ENCODE results near the gene ANKRD11.
"Not testable (repeated sequence)": the region's sequence is repeated elsewhere in the genome, so short reads cannot be mapped to it uniquely, and the experiment has no call there.

The ANKRD11 gene

DNA sequence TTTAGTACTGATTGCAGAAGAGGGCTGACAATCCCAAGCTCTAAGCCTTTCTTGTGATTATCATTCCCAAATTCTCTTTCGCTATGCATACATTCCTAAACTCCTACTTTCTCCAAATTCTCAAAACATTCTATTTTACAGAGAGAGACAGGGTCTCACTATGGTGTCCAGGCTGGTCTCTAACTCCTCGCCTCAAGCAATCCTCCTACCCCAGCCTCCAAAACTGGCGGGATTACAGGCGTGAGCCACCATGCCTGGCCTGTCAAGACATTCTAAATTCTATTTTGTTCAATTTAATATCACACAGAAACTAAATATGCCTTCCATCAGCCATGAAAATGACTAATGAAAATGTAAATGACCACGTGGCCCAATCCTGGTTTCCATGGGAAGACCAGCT is 39.8 kb downstream of the ANKRD11 start:
- no peak for DNase-seq (ENCODE audit: low read depth)

DNA sequence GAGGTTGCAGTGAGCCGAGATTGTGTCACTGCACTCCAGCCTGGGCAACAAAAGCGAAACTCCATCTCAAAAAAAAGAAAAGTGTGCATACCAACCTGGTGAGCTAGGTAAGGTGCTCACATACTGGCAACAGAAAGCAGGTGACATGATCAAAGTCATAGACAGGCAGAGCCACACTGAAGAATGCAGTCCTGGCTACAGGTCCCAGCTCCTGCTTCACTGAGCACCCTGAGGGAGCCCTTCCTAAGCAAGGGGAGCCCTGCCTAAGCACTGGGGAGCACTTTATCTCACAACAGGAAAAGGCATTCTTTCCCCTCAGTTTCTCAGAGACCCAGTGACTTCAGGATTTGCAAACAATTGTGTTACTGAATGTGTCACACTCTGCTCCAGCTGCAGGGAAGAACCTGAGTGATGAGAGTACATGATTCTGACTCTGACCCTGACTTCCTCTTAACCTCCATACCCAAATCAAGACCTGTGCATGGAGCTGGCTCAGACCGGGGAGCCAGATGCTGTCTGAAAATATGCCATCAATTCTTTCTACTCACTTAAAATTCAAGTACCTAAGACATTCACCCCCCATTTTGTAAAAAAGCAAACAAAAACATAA is 40.5 kb downstream of the ANKRD11 start:
- DNase-seq (ENCODE audit: low read depth), result no peak

DNA sequence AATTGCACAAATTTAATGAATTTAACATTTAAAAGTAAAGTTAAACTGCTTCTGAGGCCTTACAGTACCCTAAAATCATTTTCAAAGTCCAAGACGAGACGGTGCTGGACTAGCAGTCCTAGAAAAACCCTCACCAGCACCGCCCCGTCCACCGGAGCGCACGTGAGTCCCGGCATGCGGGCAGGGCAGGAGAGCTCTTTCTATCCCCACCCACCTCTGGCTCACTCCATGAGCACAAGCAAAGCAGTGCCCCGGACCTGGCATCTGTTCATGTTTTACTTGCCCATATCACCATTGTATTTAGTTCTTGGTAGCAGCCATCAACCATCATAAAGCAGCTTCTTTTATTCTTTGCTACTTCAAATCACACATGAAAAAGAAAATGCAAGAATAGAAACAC is 41.7 kb downstream of the ANKRD11 start:
- no peak for DNase-seq (ENCODE audit: low read depth)

DNA sequence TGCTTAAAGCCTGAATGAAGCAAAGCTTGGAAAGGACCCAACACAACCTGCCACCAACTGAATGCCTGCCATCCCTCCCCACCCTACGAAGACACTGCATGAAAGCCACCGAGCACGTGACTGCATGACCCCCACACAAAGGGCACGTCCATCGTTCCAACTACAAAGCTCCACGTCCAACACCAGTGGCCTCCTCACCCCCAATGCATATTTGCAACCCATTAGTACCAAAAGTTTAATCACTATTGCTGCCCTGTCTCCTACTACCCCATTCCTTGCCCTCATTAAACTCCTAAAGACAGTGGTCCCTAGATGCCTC is 43.4 kb downstream of the ANKRD11 start:
- no peak for DNase-seq (ENCODE audit: low read depth)

DNA sequence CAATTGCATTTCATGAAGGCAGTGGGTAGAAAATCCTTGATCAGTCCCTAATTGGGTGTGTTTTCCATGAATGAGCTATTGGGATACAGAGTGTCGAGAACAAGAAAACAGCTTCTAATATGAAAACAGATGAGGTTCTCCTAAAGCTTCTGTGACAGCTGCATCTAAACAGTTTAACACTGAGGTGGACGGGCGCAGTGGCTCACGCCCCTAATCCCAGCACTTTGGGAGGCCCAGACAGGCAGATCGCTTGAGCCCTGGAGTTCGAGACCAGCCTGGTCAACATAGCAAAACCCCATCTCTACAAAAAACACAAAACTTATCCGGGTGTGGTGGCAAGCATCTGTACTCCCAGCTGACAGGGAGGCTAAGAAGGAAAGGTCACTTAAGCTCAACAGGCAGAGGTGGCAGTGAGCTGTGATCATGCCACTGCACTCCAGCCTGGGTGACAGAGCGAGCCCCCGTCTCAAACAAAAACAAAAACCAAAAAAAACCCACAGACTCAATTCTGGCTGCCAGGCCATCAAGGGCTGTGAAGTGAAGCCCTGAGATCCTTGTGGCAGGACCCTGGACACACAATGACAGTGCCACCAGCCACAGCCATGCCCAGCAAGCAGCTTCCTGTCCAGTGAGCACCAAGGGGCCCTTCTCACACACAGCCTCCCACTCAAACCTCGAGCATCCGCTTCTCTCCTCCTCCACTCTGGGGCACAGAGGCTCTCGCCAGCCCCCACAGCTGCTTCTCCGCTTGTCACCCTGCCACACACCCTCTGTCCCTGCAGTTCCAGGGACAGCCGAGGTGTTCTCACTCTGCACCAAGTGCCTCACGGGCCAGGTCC is 44.0 kb downstream of the ANKRD11 start:
- no peak for DNase-seq (ENCODE audit: low read depth)

DNA sequence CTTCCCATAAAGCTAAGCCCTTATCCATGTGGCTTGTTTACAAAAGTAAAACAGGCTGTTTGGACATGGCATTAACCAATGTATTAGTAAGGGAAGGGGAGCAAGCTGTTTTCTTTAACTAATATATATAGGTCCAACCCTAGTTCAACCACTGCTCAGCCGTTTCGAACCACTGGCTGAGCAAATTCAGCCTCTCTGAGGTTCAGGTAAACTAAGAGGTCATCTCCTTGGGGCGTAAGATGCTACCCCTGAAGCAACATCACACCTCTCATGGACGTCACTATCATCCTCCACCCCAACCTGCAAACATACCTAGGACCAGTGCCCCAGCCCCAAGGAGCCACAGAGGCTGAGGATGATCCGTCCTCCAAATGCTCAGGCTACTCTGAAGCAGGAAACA is 45.2 kb downstream of the ANKRD11 start:
- DNase-seq (ENCODE audit: low read depth), result no peak

DNA sequence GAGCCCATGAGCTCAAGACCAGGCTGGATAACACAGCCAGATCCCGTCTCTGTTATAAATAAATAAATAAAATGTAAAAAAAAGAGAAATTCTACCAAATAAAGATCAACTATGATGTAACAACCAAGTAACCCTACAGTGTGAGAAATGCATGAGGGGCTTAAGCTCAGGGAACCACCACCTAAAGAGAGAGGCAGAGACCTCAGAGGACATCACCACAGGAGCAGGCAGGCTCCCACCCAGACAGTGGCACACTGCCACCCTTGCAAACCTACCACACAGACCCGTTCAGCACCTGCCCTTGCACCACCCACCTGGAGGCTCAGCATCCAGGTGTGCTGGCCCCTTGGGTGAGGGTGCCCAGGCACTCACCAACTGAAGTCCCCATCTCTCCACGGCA is 45.6 kb downstream of the ANKRD11 start:
- DNase-seq (ENCODE audit: low read depth), result no peak

DNA sequence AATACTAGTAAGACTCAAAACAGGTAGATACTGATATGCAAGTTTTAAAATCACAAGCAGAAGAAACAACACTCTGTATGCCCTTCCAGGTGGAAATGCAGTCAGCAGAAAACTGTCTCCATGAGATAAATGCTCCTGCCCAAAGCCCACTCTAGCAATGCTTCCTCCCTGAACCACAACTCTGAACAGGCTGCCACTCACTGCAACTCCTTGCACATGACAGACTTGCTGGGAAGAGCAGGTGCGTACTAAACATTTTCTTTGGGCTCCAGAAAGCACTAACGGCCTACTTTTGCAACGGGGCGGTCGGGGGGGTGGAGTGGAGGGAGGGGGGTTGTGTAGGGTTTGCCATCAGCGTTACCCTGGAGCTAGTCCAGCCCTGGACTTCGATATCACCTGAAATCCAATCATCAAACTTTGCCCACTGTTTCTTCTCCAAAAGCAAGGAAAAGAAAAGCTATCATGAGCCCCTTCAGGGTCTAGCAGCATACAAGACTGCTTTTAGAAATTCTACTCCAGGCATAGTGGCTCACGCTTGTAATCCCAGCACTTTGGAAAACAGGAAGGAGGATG is 46.1 kb downstream of the ANKRD11 start:
- no peak for DNase-seq (ENCODE audit: low read depth)

DNA sequence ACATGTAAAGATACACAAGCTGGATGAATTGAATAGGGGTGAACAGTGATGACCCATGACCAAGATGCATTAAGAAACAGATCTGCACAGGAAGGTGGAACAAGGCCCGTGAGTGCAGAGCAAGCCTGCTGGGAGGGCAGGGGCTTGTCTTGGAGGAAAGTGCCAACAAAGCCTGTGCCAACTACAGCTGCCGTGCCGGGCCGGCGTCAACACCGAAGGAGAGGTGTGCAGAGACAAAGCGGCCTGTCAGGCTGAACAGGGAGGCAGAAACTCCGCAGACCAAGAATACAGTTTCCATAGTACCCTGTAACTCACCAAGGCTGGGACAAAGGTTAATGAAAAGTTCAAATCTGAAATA is 46.7 kb downstream of the ANKRD11 start:
- no peak for DNase-seq (ENCODE audit: low read depth)

DNA sequence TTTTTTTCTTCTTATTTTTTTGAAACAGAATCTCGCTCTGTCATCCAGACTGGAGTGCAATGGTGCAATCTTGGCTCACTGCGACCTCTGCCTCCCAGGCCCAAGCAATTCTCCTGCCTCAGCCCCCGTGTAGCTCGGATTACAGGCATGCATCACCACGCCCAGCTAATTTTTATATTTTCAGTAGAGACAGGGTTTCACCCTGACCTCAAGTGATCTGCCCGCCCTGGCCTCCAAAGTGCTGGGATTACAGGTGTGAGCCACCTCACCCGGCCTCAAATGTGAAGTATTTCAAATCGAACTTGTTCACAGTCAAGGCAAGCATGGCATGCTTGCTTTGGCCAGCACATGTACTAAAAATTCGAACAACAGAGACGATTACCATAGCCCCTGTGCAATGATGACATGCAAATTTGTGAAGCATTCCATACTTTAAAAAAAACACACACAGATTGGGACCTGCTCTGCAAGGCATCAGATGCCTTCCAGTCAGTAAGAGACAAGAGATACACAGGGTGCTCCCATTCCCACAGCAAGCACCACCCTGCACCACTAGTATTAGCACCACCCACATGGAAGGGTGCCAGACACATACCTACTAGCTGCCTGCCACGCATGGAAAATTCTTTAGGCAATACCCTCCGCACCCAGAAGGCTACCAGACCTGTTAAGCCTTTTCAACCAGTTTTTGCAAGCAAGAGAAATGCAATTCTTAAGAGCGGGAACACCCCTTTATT is 47.2 kb downstream of the ANKRD11 start:
- no peak for DNase-seq (ENCODE audit: low read depth)

DNA sequence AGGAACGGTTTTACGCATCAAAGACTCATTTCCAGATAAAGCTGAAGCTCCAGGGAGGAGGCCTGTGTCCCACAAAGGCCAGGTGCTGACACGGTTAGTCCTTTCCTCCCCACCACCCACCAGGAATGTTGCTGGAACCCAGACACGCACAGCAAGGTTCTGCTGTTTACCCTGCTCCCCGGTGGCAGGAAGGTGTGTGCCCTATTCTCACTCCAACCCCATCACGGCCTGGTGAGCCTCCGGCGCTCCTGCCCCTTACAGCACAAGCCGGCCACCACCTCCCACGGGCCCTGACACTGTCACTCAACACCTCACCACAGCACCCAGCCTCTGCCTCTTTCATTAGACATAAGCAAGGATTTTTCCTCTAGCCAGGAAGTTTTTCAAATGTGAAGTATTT is 47.8 kb downstream of the ANKRD11 start:
- DNase-seq (ENCODE audit: low read depth), result no peak

DNA sequence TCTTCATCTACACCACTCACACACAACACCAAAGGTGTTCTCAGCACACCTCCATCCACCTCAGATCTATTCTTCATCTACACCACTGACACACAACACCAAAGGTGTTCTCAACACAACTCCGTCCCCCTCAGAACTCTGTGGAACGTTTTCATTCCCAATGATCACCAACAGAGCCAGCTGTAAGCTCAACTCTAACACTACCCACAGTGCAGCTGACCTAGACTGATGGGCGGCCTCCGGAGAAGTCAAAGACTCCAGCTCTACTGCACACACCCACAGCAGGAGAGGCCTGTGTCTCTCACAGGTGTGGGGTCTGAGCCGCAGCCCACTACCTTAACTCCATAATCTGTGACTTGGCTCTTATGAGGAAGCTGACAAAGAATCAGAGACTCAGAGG is 50.7 kb downstream of the ANKRD11 start:
- DNase-seq (ENCODE audit: low read depth), result no peak

DNA sequence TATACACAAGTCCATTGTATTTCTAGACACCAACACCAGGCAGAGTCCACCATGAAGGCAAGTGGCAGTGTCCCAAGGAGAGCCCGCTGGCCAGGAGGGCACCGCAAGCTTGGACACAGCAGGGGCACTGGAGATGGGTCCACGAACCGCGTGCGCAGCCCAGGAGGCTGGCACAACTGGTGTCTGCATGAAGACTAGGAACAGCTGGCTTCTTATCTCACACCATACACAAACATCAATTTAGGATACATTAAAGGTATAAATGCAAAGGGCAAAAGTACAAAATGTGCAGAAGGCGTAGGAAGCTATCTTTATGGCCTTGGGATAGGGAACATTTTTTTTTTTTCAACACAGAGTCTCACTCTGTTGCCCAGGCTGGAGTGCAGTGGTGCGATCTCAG is 52.4 kb downstream of the ANKRD11 start:
- DNase-seq (ENCODE audit: low read depth), result no peak

DNA sequence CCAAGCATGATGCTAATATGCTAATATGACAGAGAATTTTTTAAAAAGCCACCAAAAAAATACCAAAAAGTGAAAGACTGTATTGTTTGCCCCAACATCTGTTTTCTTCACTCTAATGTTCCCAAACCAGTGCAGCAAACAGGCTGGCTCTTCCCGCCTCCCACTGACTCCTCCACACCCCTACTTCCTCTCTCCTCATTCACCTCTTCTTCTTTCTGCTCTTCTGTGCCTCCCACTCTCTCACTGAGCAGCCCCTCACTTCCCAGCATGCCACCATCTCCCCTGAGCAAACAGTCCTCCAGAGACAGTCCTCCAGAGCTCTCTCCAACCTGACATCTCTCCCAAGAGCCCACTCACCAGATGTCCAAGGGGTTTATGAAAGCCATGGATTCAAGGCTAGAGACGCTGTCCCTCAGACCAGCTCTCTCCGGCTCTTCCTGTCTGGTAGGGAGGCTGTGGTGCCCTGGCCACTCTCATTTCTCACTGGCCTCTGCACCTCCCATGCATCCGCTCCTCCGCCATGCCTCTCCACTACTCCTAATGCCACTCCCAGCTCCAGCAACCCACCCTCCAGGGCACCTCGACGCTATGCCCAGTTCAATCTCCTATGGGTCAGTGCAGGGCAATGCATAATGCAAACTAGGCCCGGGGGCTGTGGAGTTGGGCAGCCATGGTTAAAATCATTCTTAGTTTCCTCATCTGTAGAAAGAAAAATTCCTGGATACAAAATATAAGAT is 52.9 kb downstream of the ANKRD11 start:
- no peak for DNase-seq (ENCODE audit: low read depth)

DNA sequence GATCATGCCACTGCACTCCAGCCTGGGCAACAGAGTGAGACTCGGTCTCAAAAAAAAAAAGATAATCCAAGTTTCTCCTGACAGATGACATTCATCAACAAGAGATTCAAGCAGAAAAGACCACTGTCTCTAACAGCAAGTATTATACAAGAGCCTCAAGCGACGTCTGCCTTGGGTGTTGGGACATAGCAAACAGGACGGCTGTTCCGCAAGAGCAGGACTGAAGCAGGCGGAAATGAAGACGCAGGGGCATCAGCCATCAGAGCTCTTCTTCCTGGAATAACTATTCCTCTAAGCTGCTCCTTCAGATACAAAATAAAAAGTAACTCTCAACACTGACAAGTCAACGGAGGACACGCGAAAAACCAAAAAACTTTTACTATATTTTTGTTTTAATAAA is 54.0 kb downstream of the ANKRD11 start:
- no peak for DNase-seq (ENCODE audit: low read depth)

DNA sequence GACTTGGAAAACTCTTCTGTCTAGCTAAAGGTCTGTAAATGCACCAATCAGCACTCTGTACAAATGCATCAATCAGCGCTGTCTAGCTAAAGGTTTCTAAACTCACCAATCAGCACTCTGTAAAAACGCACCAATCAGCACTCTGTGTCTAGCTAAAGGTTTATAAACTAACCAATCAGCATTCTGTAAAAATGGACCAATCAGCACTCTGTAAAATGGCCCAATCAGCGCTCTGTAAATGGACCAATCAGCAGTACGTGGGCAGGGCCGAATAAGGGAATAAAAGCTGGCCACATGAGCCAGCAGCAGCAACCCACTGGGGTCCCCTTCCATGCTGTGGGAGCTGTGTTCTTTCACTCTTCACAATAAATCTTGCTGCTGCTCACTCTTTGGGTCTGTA is 55.3 kb downstream of the ANKRD11 start:
- DNase-seq (ENCODE audit: low read depth), result not testable (repeated sequence)

DNA sequence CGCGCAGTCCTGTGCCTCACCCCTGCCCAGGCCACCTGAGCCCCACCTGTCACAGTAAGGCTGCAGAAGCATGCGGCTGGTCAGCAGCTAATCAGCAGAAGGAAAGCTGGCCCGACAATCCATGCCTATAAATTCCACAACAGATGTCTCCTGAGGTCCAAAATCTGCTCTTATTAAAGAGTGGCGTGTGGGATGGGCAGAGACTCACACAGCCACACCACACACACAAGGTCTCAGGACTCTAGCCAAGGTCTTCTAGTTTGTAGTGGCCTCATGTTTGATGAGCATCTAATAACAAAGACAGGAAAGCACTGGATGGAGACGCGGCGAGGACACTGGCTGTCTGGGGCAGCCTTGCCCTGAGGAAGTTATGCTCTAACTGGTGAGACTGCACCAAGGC is 55.9 kb downstream of the ANKRD11 start:
- no peak for DNase-seq (ENCODE audit: low read depth)

DNA sequence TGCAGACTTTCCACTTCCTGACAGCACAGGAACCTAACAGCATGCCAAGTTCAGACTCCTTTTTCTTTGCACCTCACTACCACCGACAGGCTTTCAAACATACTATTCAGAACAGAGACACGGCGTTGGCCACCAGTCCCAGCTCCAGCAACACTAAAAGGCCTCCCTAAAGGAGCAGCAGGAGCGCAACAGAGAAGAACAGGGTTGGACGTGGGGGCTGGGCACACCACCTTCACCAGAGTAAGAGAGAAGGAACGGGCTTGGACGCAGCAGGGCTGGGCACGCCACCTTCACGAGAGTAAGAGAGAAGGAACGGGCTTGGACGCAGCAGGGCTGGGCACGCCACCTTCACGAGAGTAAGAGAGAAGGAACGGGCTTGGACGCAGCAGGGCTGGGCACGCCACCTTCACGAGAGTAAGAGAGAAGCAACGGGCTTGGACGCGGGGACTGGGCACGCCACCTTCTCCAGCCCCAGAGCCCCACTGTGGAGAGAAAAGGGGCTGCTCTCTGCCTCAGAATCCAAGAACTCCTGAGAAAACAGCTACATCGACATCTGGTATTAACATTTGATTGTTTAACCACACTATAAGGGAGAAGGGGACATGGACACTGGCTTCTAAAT is 56.9 kb downstream of the ANKRD11 start:
- DNase-seq (ENCODE audit: low read depth), result not testable (repeated sequence)

DNA sequence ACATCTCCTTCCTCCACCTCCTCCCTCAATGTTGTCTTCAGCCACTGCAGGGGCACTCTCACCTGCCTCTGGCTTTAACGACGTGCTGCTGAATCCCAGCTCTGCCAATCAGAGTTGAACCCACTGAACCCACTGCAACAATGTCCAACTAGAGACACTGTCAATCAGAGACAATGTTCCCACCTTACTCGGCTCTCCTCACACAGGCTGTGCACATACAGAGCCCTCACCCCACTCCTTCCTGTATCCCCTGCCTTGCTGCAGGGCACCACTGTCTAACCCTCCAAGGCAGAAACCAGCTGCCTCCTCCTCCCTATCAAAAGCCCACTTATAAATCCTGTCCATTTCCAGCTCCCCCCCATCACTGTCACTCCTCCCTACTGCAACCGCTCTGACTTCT is 58.7 kb downstream of the ANKRD11 start:
- no peak for DNase-seq (ENCODE audit: low read depth)

DNA sequence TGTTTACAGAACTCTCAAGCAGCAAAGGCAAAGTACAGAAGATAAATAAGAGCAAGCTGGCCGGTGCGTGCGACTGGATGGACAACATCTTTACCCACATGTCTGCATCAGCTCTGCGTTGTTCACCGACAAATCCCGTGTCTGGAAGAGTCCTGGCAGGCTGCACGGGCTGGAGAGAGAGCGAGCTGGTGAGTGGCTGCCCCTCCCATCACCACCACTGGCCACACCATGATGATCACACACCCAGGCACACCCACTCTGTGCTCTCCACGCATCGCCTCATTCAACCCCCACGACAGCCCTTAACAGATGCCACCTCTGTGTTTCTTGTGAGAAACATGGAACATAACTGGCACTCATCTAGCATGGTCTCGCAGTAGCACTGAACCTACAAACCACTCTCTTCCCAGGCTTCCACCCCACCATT is 59.2 kb downstream of the ANKRD11 start:
- no peak for DNase-seq (ENCODE audit: low read depth)

DNA sequence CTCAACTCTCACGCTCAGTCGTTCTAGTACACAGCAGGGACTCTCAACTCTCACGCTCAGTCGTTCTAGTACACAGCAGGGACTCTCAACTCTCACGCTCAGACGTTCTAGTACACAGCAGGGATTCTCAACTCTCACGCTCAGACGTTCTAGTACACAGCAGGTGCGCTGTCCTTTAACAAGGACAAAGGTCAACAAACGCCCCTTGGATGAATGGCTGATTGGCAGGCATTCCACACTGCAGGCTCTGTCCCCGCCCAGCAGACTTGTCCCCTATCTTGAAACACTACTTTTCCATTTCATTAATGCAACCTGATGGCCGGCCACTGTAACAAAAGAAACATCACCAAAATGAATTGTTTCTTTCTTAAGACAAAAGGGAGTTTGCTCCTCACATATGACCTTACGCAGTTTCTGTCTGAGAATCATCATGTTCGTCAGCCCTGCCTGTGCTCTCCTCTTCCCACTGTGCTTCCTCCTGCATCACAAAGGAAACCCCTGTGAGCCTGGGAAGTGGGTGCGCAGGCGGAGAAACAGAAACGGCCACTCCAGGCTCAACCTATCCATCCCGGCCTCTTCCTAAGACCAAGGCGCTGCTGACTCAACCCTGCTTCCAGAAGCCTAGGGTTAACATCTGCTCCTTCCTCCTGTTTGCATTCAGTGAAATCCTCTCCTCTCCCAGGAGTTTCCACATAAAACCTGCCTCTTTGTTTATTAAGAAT is 59.8 kb downstream of the ANKRD11 start:
- DNase-seq (ENCODE audit: low read depth), result no peak
